PC-9 (cell line): Measurements from ENCODE around the gene TPCN2.

ENCODE experiments used
- EZH2 ChIP-seq: fragments of 200-600 bp; sonication (generic); IDR thresholded peaks from 2 replicates; pipeline ENCODE4 v1.8.0; 2017; ENCODE audit warnings: antibody characterized with exemption, low read depth
- TF ChIP-seq, protein P1 (sequence below): fragments of 200-600 bp; sonication (generic); conservative IDR thresholded peaks from 2 replicates; pipeline ENCODE4 v1.6.1; 2017; ENCODE audit warnings: mixed run types, antibody characterized with exemption, mild to moderate bottlenecking, moderate library complexity

DNA sequence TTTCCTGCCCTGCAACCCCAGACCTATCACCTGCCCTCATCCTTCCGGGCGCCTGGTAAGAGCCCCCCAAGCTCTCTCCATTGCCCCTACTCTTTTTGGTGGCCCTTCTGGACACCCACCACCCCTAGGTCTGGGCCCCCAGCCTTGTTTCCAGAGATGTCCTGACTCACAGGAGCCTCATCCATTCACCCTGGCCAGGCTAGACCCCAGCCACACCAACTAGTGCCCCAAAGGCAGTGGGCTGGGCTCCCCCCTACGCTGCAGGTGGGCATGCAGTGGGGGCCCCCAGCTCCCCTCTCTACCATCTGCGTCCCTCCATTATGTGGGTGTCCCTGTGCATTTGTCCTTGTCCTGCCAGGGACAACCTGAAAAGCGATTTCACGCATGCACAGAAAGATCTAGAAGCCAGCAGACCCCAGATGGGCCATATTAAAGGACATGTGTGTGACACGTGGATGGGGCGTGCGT lies 37.1 kb upstream of the TPCN2 start:
- TF ChIP-seq, protein P1, sequence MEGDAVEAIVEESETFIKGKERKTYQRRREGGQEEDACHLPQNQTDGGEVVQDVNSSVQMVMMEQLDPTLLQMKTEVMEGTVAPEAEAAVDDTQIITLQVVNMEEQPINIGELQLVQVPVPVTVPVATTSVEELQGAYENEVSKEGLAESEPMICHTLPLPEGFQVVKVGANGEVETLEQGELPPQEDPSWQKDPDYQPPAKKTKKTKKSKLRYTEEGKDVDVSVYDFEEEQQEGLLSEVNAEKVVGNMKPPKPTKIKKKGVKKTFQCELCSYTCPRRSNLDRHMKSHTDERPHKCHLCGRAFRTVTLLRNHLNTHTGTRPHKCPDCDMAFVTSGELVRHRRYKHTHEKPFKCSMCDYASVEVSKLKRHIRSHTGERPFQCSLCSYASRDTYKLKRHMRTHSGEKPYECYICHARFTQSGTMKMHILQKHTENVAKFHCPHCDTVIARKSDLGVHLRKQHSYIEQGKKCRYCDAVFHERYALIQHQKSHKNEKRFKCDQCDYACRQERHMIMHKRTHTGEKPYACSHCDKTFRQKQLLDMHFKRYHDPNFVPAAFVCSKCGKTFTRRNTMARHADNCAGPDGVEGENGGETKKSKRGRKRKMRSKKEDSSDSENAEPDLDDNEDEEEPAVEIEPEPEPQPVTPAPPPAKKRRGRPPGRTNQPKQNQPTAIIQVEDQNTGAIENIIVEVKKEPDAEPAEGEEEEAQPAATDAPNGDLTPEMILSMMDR, result no peak
- TF ChIP-seq EZH2, result no peak
